Measurements from ENCODE around the gene TAS2R50.

TAS2R50 gene

GRCh38 chr12:10952645-10953044, 34.1 kb downstream of the TAS2R50 start:
- DNase-seq (ENCODE audit: low read depth): no peak

- no peak for DNase-seq (ENCODE audit: low read depth)
Observed at GRCh38 chr12:10943167-10943566, 43.5 kb downstream of the TAS2R50 start.

- DNase-seq (ENCODE audit: low read depth): no peak
Observed at GRCh38 chr12:10941916-10942607, 44.6 kb downstream of the TAS2R50 start.

GRCh38 chr12:10941369-10941768, 45.3 kb downstream of the TAS2R50 start:
- DNase-seq (ENCODE audit: low read depth): no peak

GRCh38 chr12:10940389-10940788, 46.3 kb downstream of the TAS2R50 start:
- no peak for DNase-seq (ENCODE audit: low read depth)

- DNase-seq (ENCODE audit: low read depth): no peak
Observed at GRCh38 chr12:10939163-10939562, 47.5 kb downstream of the TAS2R50 start, which contains the start of gene TAS2R14. Gene TAS2R14 (minus strand): TSS chr12:10939263. CDS start chr12:10939207, 56 bp downstream.

- no peak for DNase-seq (ENCODE audit: low read depth)
Observed at GRCh38 chr12:10936506-10936905, 50.2 kb downstream of the TAS2R50 start.

Data from stimulated activated CD8-positive, alpha-beta memory T cell treated with anti-CD3 and anti-CD28 coated beads, Interleukin-7, amount 100 ng/mL, for 24 hours (primary cell).